GM06990 (cell line): ENCODE measurements around the gene KIF26B.

Experiments used
- DNase-seq: peaks from one replicate; pipeline ENCODE4 v3.0.0-alpha.2; 2011; ENCODE audit not compliant: insufficient read length; ENCODE audit errors: extremely low read depth
- H3K27me3 ChIP-seq: replicated peaks from 2 replicates; pipeline ENCODE4 v1.6.0; 2011; ENCODE audit warnings: low read length; ENCODE audit not compliant: control insufficient read depth, insufficient read depth
- H3K36me3 ChIP-seq: 2 replicates; pipeline ENCODE4 v1.5.1; 2011; ENCODE audit warnings: low read length; ENCODE audit not compliant: control insufficient read depth, insufficient read depth
- H3K4me3 ChIP-seq: replicated peaks from 2 replicates; pipeline ENCODE4 v1.5.1; 2011; ENCODE audit warnings: low read depth, mild to moderate bottlenecking, control low read depth, low read length
- TF ChIP-seq, protein P1 (sequence below): IDR thresholded peaks from 2 replicates; pipeline ENCODE4 v1.5.1; 2011; ENCODE audit warnings: low read length, control low read depth, mild to moderate bottlenecking, inconsistent platforms; ENCODE audit not compliant: insufficient read depth, poor library complexity, severe bottlenecking

KIF26B gene

DNA sequence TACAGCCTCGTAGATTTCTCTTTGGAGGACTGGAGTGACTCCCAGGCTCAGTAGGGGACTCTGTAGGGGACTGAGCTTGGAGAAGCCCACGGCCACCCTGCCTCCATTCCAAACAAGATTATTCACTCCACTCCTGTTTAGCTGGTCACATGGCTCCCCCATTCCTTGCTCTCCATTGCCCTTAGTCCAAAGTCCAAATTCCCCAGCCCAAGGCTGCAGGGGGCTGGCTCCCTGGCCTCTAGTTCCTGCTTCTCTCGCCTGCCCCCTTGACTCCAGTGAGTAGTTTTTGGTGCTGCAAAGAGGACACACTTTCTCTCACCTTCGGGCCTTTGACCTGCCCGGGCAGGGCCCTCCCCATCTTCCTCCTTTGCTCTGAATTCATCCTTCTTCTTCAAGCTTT is 403.3 kb downstream of the KIF26B start:
- TF ChIP-seq, protein P1, sequence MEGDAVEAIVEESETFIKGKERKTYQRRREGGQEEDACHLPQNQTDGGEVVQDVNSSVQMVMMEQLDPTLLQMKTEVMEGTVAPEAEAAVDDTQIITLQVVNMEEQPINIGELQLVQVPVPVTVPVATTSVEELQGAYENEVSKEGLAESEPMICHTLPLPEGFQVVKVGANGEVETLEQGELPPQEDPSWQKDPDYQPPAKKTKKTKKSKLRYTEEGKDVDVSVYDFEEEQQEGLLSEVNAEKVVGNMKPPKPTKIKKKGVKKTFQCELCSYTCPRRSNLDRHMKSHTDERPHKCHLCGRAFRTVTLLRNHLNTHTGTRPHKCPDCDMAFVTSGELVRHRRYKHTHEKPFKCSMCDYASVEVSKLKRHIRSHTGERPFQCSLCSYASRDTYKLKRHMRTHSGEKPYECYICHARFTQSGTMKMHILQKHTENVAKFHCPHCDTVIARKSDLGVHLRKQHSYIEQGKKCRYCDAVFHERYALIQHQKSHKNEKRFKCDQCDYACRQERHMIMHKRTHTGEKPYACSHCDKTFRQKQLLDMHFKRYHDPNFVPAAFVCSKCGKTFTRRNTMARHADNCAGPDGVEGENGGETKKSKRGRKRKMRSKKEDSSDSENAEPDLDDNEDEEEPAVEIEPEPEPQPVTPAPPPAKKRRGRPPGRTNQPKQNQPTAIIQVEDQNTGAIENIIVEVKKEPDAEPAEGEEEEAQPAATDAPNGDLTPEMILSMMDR = no peak
- no peak for DNase-seq
- Histone ChIP-seq H3K27me3 (no peaks in the 10 kb centered on the region), H3K36me3 (no peaks in the 10 kb centered on the region), H3K4me3 (no peak overlapping the region)

DNA sequence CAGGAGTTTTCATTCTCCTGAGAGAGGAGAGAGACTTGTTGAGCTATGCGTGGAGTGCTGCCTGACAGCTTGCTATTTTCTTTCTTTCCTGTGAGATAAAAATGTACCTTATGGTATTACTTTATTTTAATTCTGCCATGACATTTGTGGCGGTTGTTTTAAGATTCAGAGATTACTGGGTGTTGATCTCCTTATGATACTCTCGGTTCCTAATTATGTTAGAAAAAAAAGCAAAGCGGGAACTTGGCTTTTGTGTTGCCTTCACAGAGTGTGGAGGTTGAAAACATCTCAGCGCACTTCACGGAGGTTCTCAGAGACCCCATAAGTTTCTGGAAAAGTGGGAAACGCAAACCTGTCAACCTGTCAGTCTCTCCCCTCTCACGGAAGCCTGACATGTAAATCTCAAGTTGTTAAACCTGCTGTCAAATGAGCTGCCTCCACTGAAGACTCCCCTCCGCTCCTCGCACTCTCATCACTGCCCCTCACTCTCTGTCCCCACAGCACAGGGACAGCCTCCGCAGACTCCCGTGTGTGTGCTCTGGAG is 405.6 kb downstream of the KIF26B start:
- Histone ChIP-seq H3K36me3 (no peaks in the 10 kb centered on the region), H3K4me3 (no peak overlapping the region), H3K27me3 (no peaks in the 10 kb centered on the region)
- DNase-seq = no peak
- TF ChIP-seq, protein P1 = no peak

DNA sequence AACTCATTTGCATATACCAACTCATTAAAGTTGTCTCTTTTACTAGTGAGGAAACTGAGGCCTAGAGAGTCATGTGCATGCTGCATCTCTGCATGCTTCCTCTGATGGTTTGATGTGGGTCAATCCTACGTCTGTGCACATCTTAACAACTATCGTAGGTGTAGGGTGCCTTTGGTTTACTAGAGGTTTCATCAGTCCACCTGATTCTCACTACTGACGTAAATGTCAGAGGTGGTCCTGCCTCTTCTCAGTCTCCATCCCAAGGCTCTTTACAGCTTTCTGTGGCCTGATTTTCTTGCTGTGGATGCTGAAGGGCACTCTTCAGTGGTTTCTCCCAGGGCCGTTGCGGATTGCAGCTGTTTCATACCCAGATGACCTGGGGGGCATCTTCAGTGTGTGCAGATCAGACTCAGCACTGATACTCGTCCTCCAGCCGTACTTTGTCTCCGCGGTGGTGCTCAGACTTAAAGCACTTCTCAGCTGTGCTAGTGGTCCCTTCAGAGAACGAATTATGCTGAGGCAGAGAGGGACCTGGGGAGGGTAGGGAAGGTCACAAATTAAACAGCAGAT is 407.0 kb downstream of the KIF26B start:
- TF ChIP-seq, protein P1 = no peak
- Histone ChIP-seq H3K36me3 (no peaks in the 10 kb centered on the region), H3K27me3 (no peaks in the 10 kb centered on the region), H3K4me3 (no peak overlapping the region)
- no peak for DNase-seq

DNA sequence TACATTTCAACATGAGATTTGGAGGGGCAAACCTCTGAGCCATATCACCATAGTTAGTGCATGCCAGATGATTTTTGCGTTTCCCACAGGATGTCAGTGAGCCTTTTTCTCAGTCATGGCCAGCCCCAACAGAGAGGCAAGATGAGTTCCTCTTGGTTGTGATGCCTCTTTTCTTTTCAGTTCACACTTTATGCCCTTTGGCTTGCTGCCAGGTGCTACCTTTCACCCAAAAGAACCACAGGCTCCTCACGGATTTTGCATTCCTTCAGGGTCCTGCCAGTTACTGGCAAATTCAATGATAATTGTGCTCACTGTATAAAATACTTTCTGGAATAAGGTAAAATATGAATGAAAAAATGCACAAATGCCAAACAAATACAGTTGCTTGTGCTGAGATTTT is 411.3 kb downstream of the KIF26B start:
- no peak for DNase-seq
- Histone ChIP-seq H3K27me3 (no peaks in the 10 kb centered on the region), H3K4me3 (no peak overlapping the region), H3K36me3 (no peaks in the 10 kb centered on the region)
- TF ChIP-seq, protein P1 = no peak

DNA sequence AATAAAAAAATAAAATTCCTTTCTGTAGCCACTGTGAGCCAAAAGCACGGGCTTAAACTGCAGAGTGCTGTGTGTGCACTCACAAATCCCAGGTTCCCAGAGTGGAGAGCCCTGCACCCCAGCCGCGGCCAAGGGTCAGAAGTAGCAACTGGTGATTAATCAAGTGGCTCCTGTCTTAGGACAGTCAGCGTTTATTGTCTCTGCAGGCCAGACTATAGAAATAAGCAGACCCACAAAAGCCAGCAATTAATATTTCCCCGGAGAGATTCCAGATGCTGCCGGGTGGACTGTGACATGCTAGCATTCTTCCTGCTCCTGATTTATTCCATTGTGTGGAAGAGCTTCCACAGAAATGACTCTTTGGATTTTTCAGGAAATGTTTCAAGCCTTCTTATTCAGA is 412.2 kb downstream of the KIF26B start:
- Histone ChIP-seq H3K36me3 (no peaks in the 10 kb centered on the region), H3K4me3 (no peak overlapping the region), H3K27me3 (no peaks in the 10 kb centered on the region)
- no peak for DNase-seq
- TF ChIP-seq, protein P1 = no peak
